LHCN-M2 (cell line): Measurements from ENCODE around the gene NTS. TPM values are rescaled to one million over a fixed set of nuclear protein-coding genes. Genes with fewer than 3 reads are reported as not detected.

Source experiments
- DNase-seq: peaks from one replicate; pipeline ENCODE4 v3.0.0-alpha.2; 2012; ENCODE audit warnings: low read depth
- total RNA-seq: library from RNA; depleted of rRNA; stranded (reverse); fragments of >200 nt; gene quantifications from 2 replicates; pipeline ENCODE4 v1.2.3, GENCODE V29; 2014; rRNA removed

The NTS gene
- total RNA-seq, 1 experiment from 2014 or later: not detected

DNA sequence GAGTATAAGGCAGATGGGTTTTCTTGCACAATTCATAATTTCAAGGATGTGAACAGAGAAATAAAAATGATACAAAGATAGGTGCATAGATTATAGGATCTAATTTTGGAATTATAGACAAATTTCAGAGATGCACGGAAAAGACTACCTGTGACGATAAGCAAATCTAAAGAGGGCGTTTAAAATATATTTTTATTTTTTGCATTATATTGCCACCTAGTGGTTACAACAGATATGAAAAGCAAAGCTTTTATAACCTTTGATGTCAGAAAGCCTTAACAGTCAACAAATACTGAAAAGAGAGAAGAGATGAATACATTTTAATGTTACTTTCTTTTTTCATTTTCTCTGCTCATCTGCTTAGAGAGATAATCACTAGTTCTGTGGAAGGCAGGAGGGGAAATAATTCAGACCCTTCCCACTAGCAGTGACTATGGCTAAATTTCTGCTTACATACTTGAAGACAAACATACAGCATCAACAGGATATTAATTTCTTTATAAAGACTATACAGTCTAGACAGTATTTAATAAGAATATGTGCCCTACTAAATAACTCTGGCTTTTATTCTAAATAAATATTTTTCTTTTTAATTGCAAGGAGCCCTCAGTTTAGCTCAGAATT lies 46.3 kb downstream of the NTS start:
- DNase-seq: peak; percentile 17

GRCh38 chr12:85923767-85924331 lies 49.8 kb downstream of the NTS start:
- DNase-seq: peak; percentile 32

DNA sequence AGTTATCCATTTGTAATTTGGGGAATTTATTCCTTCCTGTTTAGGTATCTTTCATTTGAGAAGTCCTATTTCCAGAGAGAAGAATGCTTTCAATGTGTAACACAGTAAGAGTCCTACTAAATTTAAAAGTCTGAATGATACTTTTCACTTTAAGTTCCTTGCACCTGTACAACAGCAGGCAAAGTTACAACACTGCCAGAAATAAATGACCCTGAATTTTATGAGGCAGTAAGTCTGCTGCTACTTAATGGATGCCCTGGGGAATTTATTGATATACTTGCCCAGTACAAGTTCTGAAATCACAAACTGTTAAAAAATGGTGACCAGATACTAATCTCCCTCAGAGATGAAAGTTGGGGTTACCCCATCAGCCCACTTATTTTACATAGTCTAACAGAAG lies 53.1 kb downstream of the NTS start:
- DNase-seq: no peak

Other genes with a start within 250 kb of the NTS start
- not detected in 2 replicates for gene RASSF9, start 37.9 kb upstream of the NTS start, total RNA-seq